Cardiac muscle cell (in vitro differentiated cells and primary cell): Measurements from ENCODE around the gene PRND. TPM values are rescaled to one million over a fixed set of nuclear protein-coding genes. Genes with fewer than 3 reads are reported as not detected.

Experiments
- DNase-seq, 2 donors: peaks; one replicate each; pipeline versions ENCODE4 v3.0.0 to v3.0.0-alpha.2; 2010 to 2017; ENCODE audit warnings: low read depth in 1 of 2, low spot score in 1 of 2
- H3K27ac ChIP-seq: fragments of 200-600 bp; sonication (generic); 2 replicates; pipeline ENCODE4 v1.5.1; 2016
- H3K27me3 ChIP-seq: fragments of 200-600 bp; sonication (generic); 2 replicates; pipeline ENCODE4 v1.6.0; 2016; ENCODE audit warnings: control low read depth
- H3K36me3 ChIP-seq: fragments of 200-600 bp; sonication (generic); 2 replicates; pipeline ENCODE4 v1.5.1; 2016; ENCODE audit warnings: control low read depth
- H3K4me1 ChIP-seq: fragments of 200-600 bp; sonication (generic); 2 replicates; pipeline ENCODE4 v1.8.1; 2017; ENCODE audit warnings: low read depth, mild to moderate bottlenecking, mixed run types
- H3K4me3 ChIP-seq: fragments of 200-600 bp; sonication (generic); 2 replicates; pipeline ENCODE4 v1.5.1; 2016; ENCODE audit warnings: mild to moderate bottlenecking
- H3K9me3 ChIP-seq: fragments of 200-600 bp; sonication (generic); 2 replicates; pipeline ENCODE4 v1.5.1; 2017; ENCODE audit warnings: low read depth, mild to moderate bottlenecking, control low read depth
- polyA plus RNA-seq: library from polyadenylated mRNA; unstranded; fragments of >200 nt; fragmentation: Nextera tagmentation; extraction: Ambion mirVana; gene quantifications from 2 replicates; pipeline ENCODE4 v1.2.1, GENCODE V29; 2016
- total RNA-seq: library from RNA; depleted of rRNA; stranded (reverse); fragments of >200 nt; gene quantifications from 2 replicates; pipeline ENCODE4 v1.2.3, GENCODE V29; 2016
- TF ChIP-seq, protein P1 (sequence below): IDR thresholded peaks from 2 replicates; pipeline ENCODE4 v1.5.1; 2012; ENCODE audit warnings: low read depth, mild to moderate bottlenecking, low read length

PRND gene, protein sequence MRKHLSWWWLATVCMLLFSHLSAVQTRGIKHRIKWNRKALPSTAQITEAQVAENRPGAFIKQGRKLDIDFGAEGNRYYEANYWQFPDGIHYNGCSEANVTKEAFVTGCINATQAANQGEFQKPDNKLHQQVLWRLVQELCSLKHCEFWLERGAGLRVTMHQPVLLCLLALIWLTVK
- total RNA-seq (0.07 and 0.39 TPM in 2 replicates), polyA plus RNA-seq (1.3 TPM in 1 of 2 replicates, not detected in the other)

DNA sequence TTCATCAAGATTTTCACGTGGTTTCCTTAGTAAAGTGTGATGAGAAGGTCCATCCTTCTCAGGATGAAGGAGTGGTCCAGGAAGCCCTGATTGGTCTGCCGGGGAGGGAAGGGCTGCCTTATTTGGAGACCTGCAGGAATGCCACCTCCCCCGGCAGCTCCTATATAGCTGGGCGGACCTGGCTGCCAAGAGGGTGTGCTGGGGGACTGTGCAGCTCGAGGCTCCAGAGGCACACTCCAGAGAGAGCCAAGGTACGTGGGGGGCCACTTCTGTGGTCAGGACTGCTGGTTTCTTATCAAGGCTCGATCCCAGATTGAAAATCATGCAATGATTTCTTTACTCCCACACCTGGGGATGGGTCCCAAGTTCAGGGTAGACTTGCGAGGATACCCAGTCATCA is at the start of gene PRND:
Gene PRND, plus strand, starts transcription at position 191 of the 400 bp plus-strand sequence. CDS start 2,643 bp downstream, outside the sequence.
- Histone ChIP-seq H3K4me3 (no peak within 1 kb of the TSS), H3K27ac (no peak within 1 kb of the TSS), H3K9me3 (no peaks in the 10 kb centered on the region), H3K4me1 (peaks cover 15% of the 10 kb centered on the region), H3K27me3 (no peaks in the 10 kb centered on the region), H3K36me3 (no peaks in the 10 kb centered on the region)
- no peak for DNase-seq
- TF ChIP-seq, protein P1, sequence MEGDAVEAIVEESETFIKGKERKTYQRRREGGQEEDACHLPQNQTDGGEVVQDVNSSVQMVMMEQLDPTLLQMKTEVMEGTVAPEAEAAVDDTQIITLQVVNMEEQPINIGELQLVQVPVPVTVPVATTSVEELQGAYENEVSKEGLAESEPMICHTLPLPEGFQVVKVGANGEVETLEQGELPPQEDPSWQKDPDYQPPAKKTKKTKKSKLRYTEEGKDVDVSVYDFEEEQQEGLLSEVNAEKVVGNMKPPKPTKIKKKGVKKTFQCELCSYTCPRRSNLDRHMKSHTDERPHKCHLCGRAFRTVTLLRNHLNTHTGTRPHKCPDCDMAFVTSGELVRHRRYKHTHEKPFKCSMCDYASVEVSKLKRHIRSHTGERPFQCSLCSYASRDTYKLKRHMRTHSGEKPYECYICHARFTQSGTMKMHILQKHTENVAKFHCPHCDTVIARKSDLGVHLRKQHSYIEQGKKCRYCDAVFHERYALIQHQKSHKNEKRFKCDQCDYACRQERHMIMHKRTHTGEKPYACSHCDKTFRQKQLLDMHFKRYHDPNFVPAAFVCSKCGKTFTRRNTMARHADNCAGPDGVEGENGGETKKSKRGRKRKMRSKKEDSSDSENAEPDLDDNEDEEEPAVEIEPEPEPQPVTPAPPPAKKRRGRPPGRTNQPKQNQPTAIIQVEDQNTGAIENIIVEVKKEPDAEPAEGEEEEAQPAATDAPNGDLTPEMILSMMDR: no peak

DNA sequence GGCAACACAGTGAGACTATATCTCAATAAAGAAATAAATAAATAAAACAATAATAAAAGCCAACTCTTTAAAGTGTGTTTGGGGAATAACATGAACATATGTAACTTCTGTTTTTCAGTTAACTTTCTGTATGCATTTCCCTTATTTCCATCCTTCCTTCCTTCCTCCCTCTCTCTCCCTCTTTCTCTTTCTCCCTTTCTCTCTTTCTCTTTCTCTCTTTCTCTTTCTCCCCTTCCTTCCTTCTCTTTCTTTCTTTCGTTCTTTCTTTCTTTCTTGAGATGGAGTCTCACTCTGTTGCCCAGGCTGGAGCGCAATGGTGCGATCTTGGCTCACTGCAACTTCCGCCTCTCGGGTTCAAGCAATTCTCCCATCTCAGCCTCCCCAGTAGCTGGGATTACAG is 48.8 kb upstream of the PRND start:
- no peak for DNase-seq
- H3K9me3 ChIP-seq: no peaks in the 10 kb centered on the region
- TF ChIP-seq, protein P1: no peak
- peaks cover 16% of the 10 kb centered on the region for H3K4me1 ChIP-seq
- no peaks in the 10 kb centered on the region for H3K27me3 ChIP-seq
- H3K4me3 ChIP-seq: no peak overlapping the region
- no peak overlapping the region for H3K27ac ChIP-seq
- no peaks in the 10 kb centered on the region for H3K36me3 ChIP-seq

DNA sequence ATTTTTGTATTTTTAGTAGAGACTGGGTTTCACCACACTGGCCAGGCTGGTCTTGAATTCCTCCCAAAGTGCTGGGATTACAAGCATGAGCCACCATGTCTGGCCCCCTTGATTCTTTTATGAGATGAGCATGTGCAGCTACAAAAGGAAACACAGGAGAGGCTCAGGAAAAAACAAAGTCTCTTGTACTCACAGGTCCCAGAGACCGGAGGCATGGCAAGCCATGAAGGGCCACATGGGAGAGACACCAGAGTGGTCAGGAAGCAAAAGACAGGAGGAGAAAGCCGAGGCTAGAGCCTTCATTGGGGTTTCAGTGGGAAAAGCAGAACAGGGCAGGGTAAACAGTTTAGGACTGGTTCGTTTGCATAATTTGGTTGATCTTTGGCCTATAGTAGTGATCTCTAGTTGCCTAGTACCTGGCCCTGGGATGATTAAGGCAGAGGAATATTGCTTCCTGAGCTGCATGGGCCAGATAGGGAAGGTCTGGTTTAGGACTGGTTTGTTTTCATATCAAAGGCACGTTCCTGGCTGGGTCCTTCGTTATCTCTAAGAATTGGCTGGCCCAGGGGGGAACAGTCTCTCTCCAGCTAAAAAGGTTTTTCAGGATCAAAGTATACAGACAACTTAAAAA is 48.2 kb upstream of the PRND start:
- Histone ChIP-seq H3K4me3 (no peak overlapping the region), H3K27ac (no peak overlapping the region), H3K4me1 (peaks cover 16% of the 10 kb centered on the region), H3K36me3 (no peaks in the 10 kb centered on the region), H3K9me3 (no peaks in the 10 kb centered on the region), H3K27me3 (no peaks in the 10 kb centered on the region)
- TF ChIP-seq, protein P1: no peak
- DNase-seq: peak in 1 of 2 donors; percentile 18

DNA sequence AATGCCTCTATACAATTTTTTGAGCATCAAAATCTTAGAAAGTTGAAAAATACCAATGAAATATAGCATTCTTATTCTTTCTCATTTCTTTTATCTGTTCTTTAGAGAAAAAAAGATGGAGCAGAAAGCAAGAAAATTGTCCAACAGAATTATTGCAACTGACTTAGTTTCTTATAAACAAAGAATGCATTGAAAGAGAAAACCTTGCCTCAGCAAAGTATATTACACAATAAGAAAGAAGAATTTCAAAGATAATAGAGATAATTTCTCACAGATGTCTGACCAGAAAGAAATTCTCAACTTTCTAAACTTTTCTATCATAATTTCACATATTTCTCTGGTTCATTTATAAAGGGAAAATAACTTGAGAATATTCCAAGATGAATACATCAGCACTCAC is 47.0 kb upstream of the PRND start:
- H3K27me3 ChIP-seq: no peaks in the 10 kb centered on the region
- TF ChIP-seq, protein P1: no peak
- no peaks in the 10 kb centered on the region for H3K9me3 ChIP-seq
- H3K27ac ChIP-seq: no peak overlapping the region
- H3K36me3 ChIP-seq: no peaks in the 10 kb centered on the region
- peaks cover 16% of the 10 kb centered on the region for H3K4me1 ChIP-seq
- no peak overlapping the region for H3K4me3 ChIP-seq
- peak in 1 of 2 donors; percentile 36 for DNase-seq

DNA sequence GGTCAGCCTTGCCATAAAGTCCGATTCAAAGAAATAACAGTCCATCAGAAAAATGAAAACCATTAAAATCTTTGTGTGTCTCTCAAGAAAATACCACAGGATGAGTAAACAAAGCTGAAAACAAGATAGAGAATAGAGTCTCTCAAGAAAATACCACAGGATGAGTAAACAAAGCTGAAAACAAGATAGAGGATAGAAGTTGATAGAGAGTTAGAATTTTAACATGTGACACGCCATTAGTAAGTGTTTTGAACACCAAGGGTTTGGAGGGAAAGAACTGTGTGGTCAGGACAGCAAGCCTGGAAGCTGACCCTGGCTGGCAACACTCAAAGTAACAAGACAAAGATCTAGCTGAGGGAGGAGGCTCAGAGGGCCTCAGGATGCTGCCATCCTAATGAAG is 43.9 kb upstream of the PRND start:
- peaks cover 31% of the 10 kb centered on the region for H3K4me1 ChIP-seq
- no peak overlapping the region for H3K27ac ChIP-seq
- H3K4me3 ChIP-seq: no peak overlapping the region
- no peak for DNase-seq
- no peaks in the 10 kb centered on the region for H3K27me3 ChIP-seq
- no peaks in the 10 kb centered on the region for H3K9me3 ChIP-seq
- no peaks in the 10 kb centered on the region for H3K36me3 ChIP-seq
- TF ChIP-seq, protein P1: no peak
